GM19467 (cell line): ENCODE measurements around the gene MYH9.

Source experiments
- ATAC-seq: cut with Tn5 transposase; IDR thresholded peaks from one replicate; pipeline ENCODE4 v1.9.1; 2021; ENCODE audit warnings: mild to moderate bottlenecking, moderate library complexity; ENCODE audit not compliant: unreplicated experiment

The MYH9 gene

GRCh38 chr22:36351921-36352802 is 35.6 kb downstream of the MYH9 start:
- no peak for ATAC-seq

- ATAC-seq, result no peak
Observed at GRCh38 chr22:36350751-36351594, 36.8 kb downstream of the MYH9 start.

GRCh38 chr22:36349726-36350125 is 38.0 kb downstream of the MYH9 start:
- no peak for ATAC-seq

- ATAC-seq, result no peak
Observed at GRCh38 chr22:36348760-36349159, 39.0 kb downstream of the MYH9 start.

GRCh38 chr22:36347094-36347493 is 40.7 kb downstream of the MYH9 start:
- no peak for ATAC-seq

- ATAC-seq, result no peak
Observed at GRCh38 chr22:36344106-36344827, 43.5 kb downstream of the MYH9 start.

GRCh38 chr22:36343720-36344105 is 44.1 kb downstream of the MYH9 start:
- ATAC-seq, result no peak

- ATAC-seq, result no peak
Observed at GRCh38 chr22:36343070-36343719, 44.6 kb downstream of the MYH9 start.

- no peak for ATAC-seq
Observed at GRCh38 chr22:36341640-36342041, 46.1 kb downstream of the MYH9 start.

- ATAC-seq, result no peak
Observed at GRCh38 chr22:36340621-36341020, 47.1 kb downstream of the MYH9 start.

GRCh38 chr22:36339171-36340065 is 48.3 kb downstream of the MYH9 start:
- no peak for ATAC-seq

- no peak for ATAC-seq
Observed at GRCh38 chr22:36337365-36338130, 50.2 kb downstream of the MYH9 start.

GRCh38 chr22:36336246-36337182 is 51.3 kb downstream of the MYH9 start:
- ATAC-seq, result no peak

GRCh38 chr22:36335621-36336020 is 52.1 kb downstream of the MYH9 start:
- no peak for ATAC-seq

- no peak for ATAC-seq
Observed at GRCh38 chr22:36334821-36335603, 52.8 kb downstream of the MYH9 start.

- ATAC-seq, result no peak
Observed at GRCh38 chr22:36334081-36334820, 53.5 kb downstream of the MYH9 start.
